Measurements from ENCODE around the gene F10. TPM values are rescaled to one million over a fixed set of nuclear protein-coding genes. Genes with fewer than 3 reads are reported as not detected.

F10 gene
- total and polyA plus RNA-seq, 3 donors from 2014 or later: 19.9 to 33.7 (median 31.9) TPM

DNA sequence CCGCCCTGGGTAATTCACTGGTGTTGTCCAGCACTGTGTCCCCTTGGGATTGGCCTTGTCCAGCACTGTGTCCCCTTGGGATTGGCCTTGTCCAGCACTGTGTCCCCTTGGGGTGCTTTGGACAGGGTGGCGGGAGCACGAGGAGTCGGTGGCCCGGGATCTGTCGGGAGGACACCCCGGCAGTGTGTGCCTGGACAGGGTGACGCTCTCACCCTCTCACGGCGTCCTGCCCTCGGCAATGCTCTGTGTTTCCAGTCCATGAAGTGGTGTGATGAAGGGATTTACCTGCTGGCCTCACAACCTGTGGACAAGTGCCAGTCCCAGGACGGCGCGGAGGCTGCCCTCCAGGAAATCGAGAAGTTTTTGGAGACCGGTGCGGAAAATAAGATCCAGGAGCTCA lies 46.9 kb upstream of the F10 start:
- Histone ChIP-seq H3K36me3 (ENCODE audit: low read depth, missing control alignments) (no peaks in the 10 kb centered on the region), H3K4me1 (no peaks in the 10 kb centered on the region), H3K4me3 (no peak overlapping the region), H3K27ac (no peak overlapping the region), H3K9me3 (no peaks in the 10 kb centered on the region), H3K27me3 (no peaks in the 10 kb centered on the region)
- 94 to 97% methylated on average over 13 to 17 of the region's 17 CpGs for WGBS, 2 donors
- no peak for DNase-seq
- intact Hi-C loops (cut with DNase I; ENCODE audit: low total_unique reads): no loop called here
- TF ChIP-seq POLR2A (IDR thresholded peaks at IDR 0.05) (no peak), CTCF (IDR thresholded peaks at IDR 0.05) (no peak)

DNA sequence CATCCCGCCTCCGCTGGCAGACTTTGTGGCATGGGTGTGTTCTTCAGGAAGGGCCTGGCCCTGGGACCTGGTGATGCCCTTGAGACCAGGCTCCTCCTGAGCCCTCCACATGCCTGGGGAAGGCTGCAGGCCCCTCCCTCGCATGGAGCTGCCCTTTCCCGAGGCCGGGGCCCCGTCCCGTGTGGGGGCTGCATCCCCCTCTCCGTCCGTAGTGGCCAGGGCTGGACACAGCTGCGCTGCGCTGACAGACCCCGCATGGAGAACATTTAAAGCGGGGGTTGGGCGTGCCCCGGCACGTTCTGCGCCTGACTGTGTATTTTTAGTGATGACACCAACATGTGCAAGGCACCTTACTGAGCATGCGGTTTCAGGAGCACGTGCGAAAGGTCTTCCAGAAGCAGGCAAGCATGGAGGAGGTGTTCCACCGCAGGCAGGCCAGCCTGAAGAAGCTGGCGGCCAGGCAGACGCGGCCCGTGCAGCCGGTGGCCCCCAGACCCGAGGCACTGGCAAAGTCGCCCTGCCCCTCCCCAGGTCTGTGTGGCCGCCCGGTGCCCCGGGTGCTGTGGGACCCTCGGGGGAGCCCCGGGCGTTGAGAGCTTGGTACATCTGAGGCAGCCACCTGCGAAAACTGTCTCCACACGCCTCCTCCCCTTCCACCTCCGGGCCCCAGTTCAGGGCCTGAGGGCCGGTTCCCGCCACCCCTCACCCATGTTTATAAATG lies 45.8 kb upstream of the F10 start:
- no peaks in the 10 kb centered on the region for H3K36me3 ChIP-seq (ENCODE audit: low read depth, missing control alignments)

GRCh38 chr13:113077566-113077952 lies 45.0 kb upstream of the F10 start:
- H3K36me3 ChIP-seq (ENCODE audit: low read depth, missing control alignments): no peaks in the 10 kb centered on the region
- no peaks in the 10 kb centered on the region for H3K27me3 ChIP-seq
- H3K4me1 ChIP-seq: no peaks in the 10 kb centered on the region
- no peaks in the 10 kb centered on the region for H3K9me3 ChIP-seq
- no peak overlapping the region for H3K27ac ChIP-seq
- no peak overlapping the region for H3K4me3 ChIP-seq
- TF ChIP-seq POLR2A (IDR thresholded peaks at IDR 0.05): no peak
- no peak for TF ChIP-seq CTCF (IDR thresholded peaks at IDR 0.05)
- no peak for DNase-seq
- intact Hi-C loops (cut with DNase I; ENCODE audit: low total_unique reads): no loop called here
- 87 to 96% methylated on average over 20 of the region's 20 CpGs for whole genome bisulfite sequencing, 2 donors

More for the DNA sequence above, 45.8 kb upstream of the F10 start:
- no peak for DNase-seq
- H3K4me1 ChIP-seq: no peaks in the 10 kb centered on the region
- TF ChIP-seq CTCF (IDR thresholded peaks at IDR 0.05) (no peak), POLR2A (IDR thresholded peaks at IDR 0.05) (no peak)
- no peak overlapping the region for H3K27ac ChIP-seq
- no peak overlapping the region for H3K4me3 ChIP-seq
- WGBS, 2 donors: 92 to 93% methylated on average over 10 to 38 of the region's 39 CpGs
- H3K27me3 ChIP-seq: no peaks in the 10 kb centered on the region
- intact Hi-C loops (cut with DNase I; ENCODE audit: low total_unique reads): no loop called here
- no peaks in the 10 kb centered on the region for H3K9me3 ChIP-seq

- Histone ChIP-seq H3K36me3 (ENCODE audit: low read depth, missing control alignments) (no peaks in the 10 kb centered on the region), H3K4me3 (no peak overlapping the region), H3K4me1 (no peaks in the 10 kb centered on the region), H3K9me3 (no peaks in the 10 kb centered on the region), H3K27me3 (no peaks in the 10 kb centered on the region), H3K27ac (no peak overlapping the region)
- DNase-seq: no peak
- intact Hi-C loops (cut with DNase I; ENCODE audit: low total_unique reads): no loop called here
- TF ChIP-seq CTCF (IDR thresholded peaks at IDR 0.05) (no peak), POLR2A (IDR thresholded peaks at IDR 0.05) (no peak)
- 90 to 92% methylated on average over 12 to 41 of the region's 42 CpGs for WGBS, 2 donors
Observed at GRCh38 chr13:113077953-113078901, 44.4 kb upstream of the F10 start.
